Gastroesophageal sphincter (tissue), 3 donors: ENCODE data around the gene CYTH1.

Source experiments
- CTCF ChIP-seq, 4 experiments: fragments of 200-600 bp in 2 of 4; fragments of 450-650 bp in 2 of 4; sonication (generic) in 1 of 4; IDR thresholded peaks; one replicate each; pipeline ENCODE4 v1.5.1; 2017 to 2019; ENCODE audit warnings: antibody characterized with exemption in 4 of 4, mild to moderate bottlenecking in 2 of 4, moderate library complexity in 2 of 4
- POLR2A ChIP-seq, 2 donors: fragments of 450-650 bp; IDR thresholded peaks; one replicate each; pipeline ENCODE4 v1.6.1; 2017; ENCODE audit warnings: antibody characterized with exemption in 2 of 2, mild to moderate bottlenecking in 2 of 2, moderate library complexity in 1 of 2

DNA sequence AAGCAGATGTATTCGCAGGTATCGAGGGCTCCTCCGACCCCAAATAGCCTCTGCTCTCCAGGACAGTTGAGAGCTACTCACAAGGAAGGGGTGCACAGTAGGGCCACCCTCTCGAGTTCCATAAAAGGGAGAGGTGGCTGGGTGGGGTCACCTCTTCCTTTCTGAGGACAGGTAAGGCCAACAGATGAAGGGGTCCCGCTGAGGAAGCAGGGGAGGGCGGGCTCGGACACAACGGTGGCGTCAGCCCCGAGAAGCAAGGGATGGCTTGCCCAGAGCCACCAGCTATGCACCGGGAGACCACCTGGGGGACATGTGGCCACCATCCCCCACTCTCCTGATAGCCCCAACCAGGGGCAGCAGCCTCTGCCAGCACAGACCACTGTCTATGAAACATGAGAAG, 15.1 kb upstream of the CYTH1 start:
- no peak for TF ChIP-seq CTCF (IDR thresholded peaks at IDR 0.05)
- no peak for TF ChIP-seq POLR2A (IDR thresholded peaks at IDR 0.05)
